ENCODE results near the gene TRIP12.

Gene TRIP12

GRCh38 chr2:229714736-229715541 lies 206.9 kb downstream of the TRIP12 start:
- TF ChIP-seq SUZ12 (IDR thresholded peaks at IDR 0.05; ENCODE audit: extremely low read depth, insufficient read depth, insufficient read length) (no peak), ZNF274 (IDR thresholded peaks at IDR 0.05; ENCODE audit: low read depth, low read length) (no peak), YY1 (IDR thresholded peaks at IDR 0.05; ENCODE audit: insufficient read depth, insufficient read length) (no peak)
- Histone ChIP-seq H3K4me3 (ENCODE audit: insufficient read length, low read depth) (peak overlapping the region; percentile 58), H3K27me3 (ENCODE audit: insufficient read depth, insufficient read length) (peaks cover 74% of the 10 kb centered on the region), H3K9ac (ENCODE audit: insufficient read length, low read depth) (no peak overlapping the region), H3K9me3 (ENCODE audit: insufficient read depth, low read length) (no peaks in the 10 kb centered on the region), H3K36me3 (ENCODE audit: insufficient read depth, insufficient read length, low read length) (no peaks in the 10 kb centered on the region), H3K4me1 (ENCODE audit: insufficient read depth, insufficient read length) (peaks cover 4% of the 10 kb centered on the region)
- DNase-seq (ENCODE audit: low read depth, low spot score), result peak; percentile 63

- Histone ChIP-seq H3K4me1 (ENCODE audit: insufficient read depth, insufficient read length) (peaks cover 4% of the 10 kb centered on the region), H3K9ac (ENCODE audit: insufficient read length, low read depth) (peak within 1 kb of the TSS; percentile 78), H3K36me3 (ENCODE audit: insufficient read depth, insufficient read length, low read length) (no peaks in the 10 kb centered on the region), H3K4me3 (ENCODE audit: insufficient read length, low read depth) (peak within 1 kb of the TSS; percentile 70), H3K27me3 (ENCODE audit: insufficient read depth, insufficient read length) (peaks cover 77% of the 10 kb centered on the region), H3K9me3 (ENCODE audit: insufficient read depth, low read length) (no peaks in the 10 kb centered on the region)
- TF ChIP-seq YY1 (IDR thresholded peaks at IDR 0.05; ENCODE audit: insufficient read depth, insufficient read length), result no peak
- no peak for TF ChIP-seq ZNF274 (IDR thresholded peaks at IDR 0.05; ENCODE audit: low read depth, low read length)
- no peak for TF ChIP-seq SUZ12 (IDR thresholded peaks at IDR 0.05; ENCODE audit: extremely low read depth, insufficient read depth, insufficient read length)
- DNase-seq (ENCODE audit: low read depth, low spot score), result no peak
Measured at GRCh38 chr2:229714080-229714735, 207.6 kb downstream of the TRIP12 start, which contains the start of gene DNER. Gene DNER (minus strand): TSS chr2:229714555. CDS start chr2:229714423, 132 bp downstream.
